ENCODE measurements around the gene SCN2A. TPM values are rescaled to one million over a fixed set of nuclear protein-coding genes. Genes with fewer than 3 reads are reported as not detected.

The SCN2A gene
- total RNA-seq, 1 donor from 2014 or later, result 160 TPM

Other genes starting within 250 kb of the SCN2A start
- gene SCN3A, start 35.4 kb upstream of the SCN2A start, total RNA-seq, result 194 TPM
- 184 TPM for gene CSRNP3, start 230.3 kb downstream of the SCN2A start, total RNA-seq